ENCODE results near the gene MAP3K7CL.

- TF ChIP-seq CTCF (IDR thresholded peaks at IDR 0.05; ENCODE audit: insufficient read depth, low read depth, low read length) (no peak), EZH2 (IDR thresholded peaks at IDR 0.05; ENCODE audit: insufficient read depth, low read length) (no peak)
Observed at GRCh38 chr21:29190923-29191331, 60.5 kb downstream of the MAP3K7CL start.
